Measurements from ENCODE around the gene PTPN4.

Gene PTPN4

GRCh38 chr2:119769645-119770044, 9.9 kb downstream of the PTPN4 start:
- Histone ChIP-seq H3K36me3 (replicated peaks; ENCODE audit: low read depth, low read length) (no peaks in the 10 kb centered on the region), H3K4me3 (ENCODE audit: low read length) (no peak overlapping the region), H3K9ac (ENCODE audit: low read length) (no peak overlapping the region), H3K27me3 (ENCODE audit: low read depth, low read length) (no peaks in the 10 kb centered on the region), H3K79me2 (ENCODE audit: low read length) (peaks cover 65% of the 10 kb centered on the region), H3K4me1 (ENCODE audit: low read length) (no peaks in the 10 kb centered on the region), H4K20me1 (ENCODE audit: insufficient read depth, low read length) (peaks cover 20% of the 10 kb centered on the region; the same call in 1 of the 2 replicates), H3K27ac (ENCODE audit: low read length) (no peak overlapping the region), H3K4me2 (ENCODE audit: low read length) (no peak overlapping the region), H2AFZ (ENCODE audit: low read depth, low read length) (no peak overlapping the region), H3K9me3 (ENCODE audit: insufficient read depth, low read length) (no peaks in the 10 kb centered on the region)
- TF ChIP-seq EZH2phosphoT487 (IDR thresholded peaks at IDR 0.05; ENCODE audit: low read depth), result no peak
- TF ChIP-seq, protein P1, sequence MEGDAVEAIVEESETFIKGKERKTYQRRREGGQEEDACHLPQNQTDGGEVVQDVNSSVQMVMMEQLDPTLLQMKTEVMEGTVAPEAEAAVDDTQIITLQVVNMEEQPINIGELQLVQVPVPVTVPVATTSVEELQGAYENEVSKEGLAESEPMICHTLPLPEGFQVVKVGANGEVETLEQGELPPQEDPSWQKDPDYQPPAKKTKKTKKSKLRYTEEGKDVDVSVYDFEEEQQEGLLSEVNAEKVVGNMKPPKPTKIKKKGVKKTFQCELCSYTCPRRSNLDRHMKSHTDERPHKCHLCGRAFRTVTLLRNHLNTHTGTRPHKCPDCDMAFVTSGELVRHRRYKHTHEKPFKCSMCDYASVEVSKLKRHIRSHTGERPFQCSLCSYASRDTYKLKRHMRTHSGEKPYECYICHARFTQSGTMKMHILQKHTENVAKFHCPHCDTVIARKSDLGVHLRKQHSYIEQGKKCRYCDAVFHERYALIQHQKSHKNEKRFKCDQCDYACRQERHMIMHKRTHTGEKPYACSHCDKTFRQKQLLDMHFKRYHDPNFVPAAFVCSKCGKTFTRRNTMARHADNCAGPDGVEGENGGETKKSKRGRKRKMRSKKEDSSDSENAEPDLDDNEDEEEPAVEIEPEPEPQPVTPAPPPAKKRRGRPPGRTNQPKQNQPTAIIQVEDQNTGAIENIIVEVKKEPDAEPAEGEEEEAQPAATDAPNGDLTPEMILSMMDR (IDR thresholded peaks at IDR 0.05; ENCODE audit: low read depth, low read length), result no peak

- Histone ChIP-seq H3K9ac (ENCODE audit: low read length) (no peak overlapping the region), H3K4me1 (ENCODE audit: low read length) (peaks cover under 1% of the 10 kb centered on the region; the same call in 1 of the 2 replicates), H2AFZ (ENCODE audit: low read depth, low read length) (no peak overlapping the region), H3K27ac (ENCODE audit: low read length) (no peak overlapping the region), H3K4me2 (ENCODE audit: low read length) (no peak overlapping the region), H3K79me2 (ENCODE audit: low read length) (peaks cover 54% of the 10 kb centered on the region), H3K4me3 (ENCODE audit: low read length) (no peak overlapping the region), H3K36me3 (replicated peaks; ENCODE audit: low read depth, low read length) (no peaks in the 10 kb centered on the region), H3K27me3 (ENCODE audit: low read depth, low read length) (no peaks in the 10 kb centered on the region), H3K9me3 (ENCODE audit: insufficient read depth, low read length) (no peaks in the 10 kb centered on the region), H4K20me1 (ENCODE audit: insufficient read depth, low read length) (peaks cover 20% of the 10 kb centered on the region; the same call in 1 of the 2 replicates)
- no peak for TF ChIP-seq EZH2phosphoT487 (IDR thresholded peaks at IDR 0.05; ENCODE audit: low read depth)
- TF ChIP-seq, protein P1 (IDR thresholded peaks at IDR 0.05; ENCODE audit: low read depth, low read length), result no peak
Observed at GRCh38 chr2:119771331-119771730, 11.6 kb downstream of the PTPN4 start.

- Histone ChIP-seq H2AFZ (ENCODE audit: low read depth, low read length) (no peak overlapping the region), H4K20me1 (ENCODE audit: insufficient read depth, low read length) (peaks cover 20% of the 10 kb centered on the region; the same call in 1 of the 2 replicates), H3K4me3 (ENCODE audit: low read length) (no peak overlapping the region), H3K9ac (ENCODE audit: low read length) (no peak overlapping the region), H3K4me2 (ENCODE audit: low read length) (no peak overlapping the region), H3K36me3 (replicated peaks; ENCODE audit: low read depth, low read length) (no peaks in the 10 kb centered on the region), H3K27me3 (ENCODE audit: low read depth, low read length) (no peaks in the 10 kb centered on the region), H3K79me2 (ENCODE audit: low read length) (peaks cover 46% of the 10 kb centered on the region), H3K9me3 (ENCODE audit: insufficient read depth, low read length) (no peaks in the 10 kb centered on the region), H3K27ac (ENCODE audit: low read length) (no peak overlapping the region), H3K4me1 (ENCODE audit: low read length) (peaks cover 3% of the 10 kb centered on the region; the same call in 1 of the 2 replicates)
- TF ChIP-seq, protein P1 (IDR thresholded peaks at IDR 0.05; ENCODE audit: low read depth, low read length), result no peak
Observed at GRCh38 chr2:119772128-119772527, 12.4 kb downstream of the PTPN4 start.

GRCh38 chr2:119772767-119773166, 13.0 kb downstream of the PTPN4 start:
- Histone ChIP-seq H2AFZ (ENCODE audit: low read depth, low read length) (no peak overlapping the region), H3K4me3 (ENCODE audit: low read length) (no peak overlapping the region), H3K9ac (ENCODE audit: low read length) (no peak overlapping the region), H3K79me2 (ENCODE audit: low read length) (peaks cover 39% of the 10 kb centered on the region), H3K4me2 (ENCODE audit: low read length) (no peak overlapping the region), H3K27ac (ENCODE audit: low read length) (no peak overlapping the region), H3K36me3 (replicated peaks; ENCODE audit: low read depth, low read length) (no peaks in the 10 kb centered on the region), H3K27me3 (ENCODE audit: low read depth, low read length) (no peaks in the 10 kb centered on the region), H4K20me1 (ENCODE audit: insufficient read depth, low read length) (peaks cover 15% of the 10 kb centered on the region; the same call in 1 of the 2 replicates), H3K9me3 (ENCODE audit: insufficient read depth, low read length) (no peaks in the 10 kb centered on the region), H3K4me1 (ENCODE audit: low read length) (peaks cover 3% of the 10 kb centered on the region; the same call in 1 of the 2 replicates)
- TF ChIP-seq, protein P1 (IDR thresholded peaks at IDR 0.05; ENCODE audit: low read depth, low read length), result no peak
- no peak for TF ChIP-seq EZH2phosphoT487 (IDR thresholded peaks at IDR 0.05; ENCODE audit: low read depth)

Measured in OCI-LY3 (cell line).